ENCODE results near the gene NFKB1. TPM values are rescaled to one million over a fixed set of nuclear protein-coding genes. Genes with fewer than 3 reads are reported as not detected.

Gene NFKB1
- total and polyA plus RNA-seq, 10 of the 15 experiments (the other 5 are each of a cell fraction or from before 2014, with no cell fraction given), result 8.7 to 110 (median 57.3) TPM

- H3K9me3 ChIP-seq (replicated peaks; ENCODE audit: control insufficient read depth, insufficient read depth, low read length), result no peaks in the 10 kb centered on the region
- DNase-seq (ENCODE audit: low read depth, low spot score) (no peak), ATAC-seq (peak; percentile 45), FAIRE-seq (no peak)
- H4K20me1 ChIP-seq (ENCODE audit: control insufficient read depth, insufficient read depth), result no peaks in the 10 kb centered on the region
- WGBS (ENCODE audit: insufficient coverage, insufficient replicate concordance, low lambda C conversion rate, missing lambda C conversion rate), result 18% methylated on average over 3 of the region's 3 CpGs
- H3K4me2 ChIP-seq (ENCODE audit: control insufficient read depth, insufficient read depth), result peak overlapping the region; percentile 83
- peak overlapping the region; percentile 66 for H3K4me3 ChIP-seq
- H3K79me2 ChIP-seq (ENCODE audit: control insufficient read depth, insufficient read depth, low read length), result peaks cover 39% of the 10 kb centered on the region
- RAD21 ChIA-PET (ENCODE audit: unreplicated experiment), result interaction anchor here (0.6 to 2.1 kb wide), 15 partner anchors 21 to 591 kb away, joined by 3 to 8 read pairs (median 4); partner anchors contain the start of gene UBE2D3
- H3K36me3 ChIP-seq (ENCODE audit: control insufficient read depth in 2 of 2, insufficient read depth in 2 of 2, low read length in 1 of 2), result no peaks in the 10 kb centered on the region
- intact Hi-C loops (cut with micrococcal nuclease; ENCODE audit: unreplicated experiment), result loop anchor here (2.0 to 5.0 kb wide), 3 partner anchors 42 to 368 kb away; partner anchors contain the start of gene CISD2
- peak overlapping the region; percentile 49 for H2AFZ ChIP-seq (ENCODE audit: control insufficient read depth, low read depth, low read length)
- H3K27ac ChIP-seq (ENCODE audit: control insufficient read depth, insufficient read depth), result peak overlapping the region; percentile 97
- no TSS peak for BruUV-seq (replicated peaks)
- H3K9ac ChIP-seq (ENCODE audit: control insufficient read depth, insufficient read depth, low read length), result peak overlapping the region; percentile 99
- no peaks in the 10 kb centered on the region for H3K27me3 ChIP-seq (replicated peaks in 1 of 2; ENCODE audit: control insufficient read depth in 2 of 2, insufficient read depth in 2 of 2, low read length in 1 of 2)
- SMC1A ChIA-PET (ENCODE audit: uncharacterized antibody, unreplicated experiment), result interaction anchor here (0.8 to 2.5 kb wide), 17 partner anchors 9 to 142 kb away, joined by 3 to 14 read pairs (median 5); no protein-coding TSS in a partner anchor
- H3K4me1 ChIP-seq (ENCODE audit: control insufficient read depth, insufficient read depth, low read length), result peaks cover 3% of the 10 kb centered on the region; the same call in 1 of the 2 replicates
- CTCF ChIA-PET, result interaction anchor here (0.5 to 1.9 kb wide), 18 partner anchors 9 to 600 kb away, joined by 3 to 8 read pairs (median 4); partner anchors contain the start of gene SLC39A8
- in situ Hi-C loops (cut with MboI), result no loop called here
- POLR2A ChIA-PET, result interaction anchor here (0.6 to 1.9 kb wide), 13 partner anchors 16 to 520 kb away, joined by 3 to 6 read pairs (median 4); partner anchors contain the start of gene UBE2D3
- TF ChIP-seq ZNF384 (IDR thresholded peaks at IDR 0.05; ENCODE audit: borderline replicate concordance, low read depth, low read length), result no peak
- no peak for TF ChIP-seq CHD2 (IDR thresholded peaks at IDR 0.05; ENCODE audit: borderline replicate concordance, low read depth, low read length)
- TF ChIP-seq NR2C2 (IDR thresholded peaks at IDR 0.05; ENCODE audit: borderline replicate concordance, control insufficient read depth, insufficient read length, low read depth), result no peak
- TF ChIP-seq KAT2A (conservative IDR thresholded peaks at IDR 0.05; ENCODE audit: control insufficient read depth, low read depth, low read length), result no peak
- no peak for TF ChIP-seq ZNF622 (IDR thresholded peaks at IDR 0.05)
- no peak for TF ChIP-seq FOXM1 (IDR thresholded peaks at IDR 0.05; ENCODE audit: low read depth, low read length)
- TF ChIP-seq, protein P1, sequence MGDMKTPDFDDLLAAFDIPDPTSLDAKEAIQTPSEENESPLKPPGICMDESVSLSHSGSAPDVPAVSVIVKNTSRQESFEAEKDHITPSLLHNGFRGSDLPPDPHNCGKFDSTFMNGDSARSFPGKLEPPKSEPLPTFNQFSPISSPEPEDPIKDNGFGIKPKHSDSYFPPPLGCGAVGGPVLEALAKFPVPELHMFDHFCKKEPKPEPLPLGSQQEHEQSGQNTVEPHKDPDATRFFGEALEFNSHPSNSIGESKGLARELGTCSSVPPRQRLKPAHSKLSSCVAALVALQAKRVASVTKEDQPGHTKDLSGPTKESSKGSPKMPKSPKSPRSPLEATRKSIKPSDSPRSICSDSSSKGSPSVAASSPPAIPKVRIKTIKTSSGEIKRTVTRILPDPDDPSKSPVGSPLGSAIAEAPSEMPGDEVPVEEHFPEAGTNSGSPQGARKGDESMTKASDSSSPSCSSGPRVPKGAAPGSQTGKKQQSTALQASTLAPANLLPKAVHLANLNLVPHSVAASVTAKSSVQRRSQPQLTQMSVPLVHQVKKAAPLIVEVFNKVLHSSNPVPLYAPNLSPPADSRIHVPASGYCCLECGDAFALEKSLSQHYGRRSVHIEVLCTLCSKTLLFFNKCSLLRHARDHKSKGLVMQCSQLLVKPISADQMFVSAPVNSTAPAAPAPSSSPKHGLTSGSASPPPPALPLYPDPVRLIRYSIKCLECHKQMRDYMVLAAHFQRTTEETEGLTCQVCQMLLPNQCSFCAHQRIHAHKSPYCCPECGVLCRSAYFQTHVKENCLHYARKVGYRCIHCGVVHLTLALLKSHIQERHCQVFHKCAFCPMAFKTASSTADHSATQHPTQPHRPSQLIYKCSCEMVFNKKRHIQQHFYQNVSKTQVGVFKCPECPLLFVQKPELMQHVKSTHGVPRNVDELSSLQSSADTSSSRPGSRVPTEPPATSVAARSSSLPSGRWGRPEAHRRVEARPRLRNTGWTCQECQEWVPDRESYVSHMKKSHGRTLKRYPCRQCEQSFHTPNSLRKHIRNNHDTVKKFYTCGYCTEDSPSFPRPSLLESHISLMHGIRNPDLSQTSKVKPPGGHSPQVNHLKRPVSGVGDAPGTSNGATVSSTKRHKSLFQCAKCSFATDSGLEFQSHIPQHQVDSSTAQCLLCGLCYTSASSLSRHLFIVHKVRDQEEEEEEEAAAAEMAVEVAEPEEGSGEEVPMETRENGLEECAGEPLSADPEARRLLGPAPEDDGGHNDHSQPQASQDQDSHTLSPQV (IDR thresholded peaks at IDR 0.05), result no peak
- peak; percentile 22; the same call in 1 of the 2 replicates for TF ChIP-seq RAD21 (IDR thresholded peaks at IDR 0.05; ENCODE audit: insufficient read depth, low read depth, low read length)
- TF ChIP-seq KDM1A (IDR thresholded peaks at IDR 0.05; ENCODE audit: borderline replicate concordance), result no peak
- TF ChIP-seq HSF1 (IDR thresholded peaks at IDR 0.05; ENCODE audit: low read depth, low read length), result no peak
- peak; percentile 31; the same call in 1 of the 2 replicates for TF ChIP-seq MTA2 (IDR thresholded peaks at IDR 0.05; ENCODE audit: low read depth)
- peak; percentile 31; the same call in 1 of the 2 replicates for TF ChIP-seq NFIC (IDR thresholded peaks at IDR 0.05; ENCODE audit: low read depth, low read length)
- no peak for TF ChIP-seq EGR1 (IDR thresholded peaks at IDR 0.05; ENCODE audit: borderline replicate concordance in 1 of 2, low read depth in 2 of 2, low read length in 2 of 2)
- TF ChIP-seq, protein P2, sequence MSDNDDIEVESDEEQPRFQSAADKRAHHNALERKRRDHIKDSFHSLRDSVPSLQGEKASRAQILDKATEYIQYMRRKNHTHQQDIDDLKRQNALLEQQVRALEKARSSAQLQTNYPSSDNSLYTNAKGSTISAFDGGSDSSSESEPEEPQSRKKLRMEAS (IDR thresholded peaks at IDR 0.05; ENCODE audit: low read depth, low read length), result no peak
These were observed 835 bp upstream of the NFKB1 start for GRCh38 chr4:102500352-102500695.
